SK-N-SH treated with all-trans-retinoic acid at 6 μM for 48 hours (cell line): ENCODE results near the gene S100A2.

Experiments used
- ATAC-seq: fragments of 200-7000 bp; cut with Tn5 transposase; 3 replicates; pipeline ENCODE4 v1.9.1; 2020; ENCODE audit warnings: mild to moderate bottlenecking, moderate library complexity
- ARNTL ChIP-seq: fragments of 450-650 bp; formaldehyde crosslinking; IDR thresholded peaks from 2 replicates; pipeline ENCODE4 v1.5.0; 2020; ENCODE audit warnings: low read depth, mild to moderate bottlenecking, moderate library complexity, borderline replicate concordance
- BACH2 ChIP-seq: fragments of 250-450 bp; sonication (Bioruptor Pico); IDR thresholded peaks from 2 replicates; pipeline ENCODE4 v1.9.0; 2021; ENCODE audit warnings: mild to moderate bottlenecking, borderline replicate concordance
- CREB5 ChIP-seq: fragments of 250-450 bp; sonication (Bioruptor Pico); IDR thresholded peaks from 2 replicates; pipeline ENCODE4 v1.5.1; 2020; ENCODE audit warnings: low read depth, mild to moderate bottlenecking, moderate library complexity
- CSDC2 ChIP-seq: fragments of 250-450 bp; sonication (Bioruptor Pico); IDR thresholded peaks from 2 replicates; pipeline ENCODE4 v1.5.0; 2020; ENCODE audit warnings: mild to moderate bottlenecking, moderate library complexity
- ESRRG ChIP-seq: fragments of 250-450 bp; sonication (Bioruptor Pico); IDR thresholded peaks from 2 replicates; pipeline ENCODE4 v1.6.1; 2021; ENCODE audit warnings: mild to moderate bottlenecking
- GLIS3 ChIP-seq: fragments of 250-450 bp; sonication (Bioruptor Pico); IDR thresholded peaks from 2 replicates; pipeline ENCODE4 v1.5.0; 2020; ENCODE audit warnings: mild to moderate bottlenecking, moderate library complexity
- ISL1 ChIP-seq: fragments of 250-450 bp; sonication (Bioruptor Pico); IDR thresholded peaks from 2 replicates; pipeline ENCODE4 v2.1.2; 2022; ENCODE audit warnings: mild to moderate bottlenecking, moderate library complexity
- OSR1 ChIP-seq: fragments of 250-450 bp; sonication (Bioruptor Pico); IDR thresholded peaks from 2 replicates; pipeline ENCODE4 v1.8.0; 2022; ENCODE audit warnings: moderate library complexity, mild to moderate bottlenecking, inconsistent platforms
- POU6F1 ChIP-seq: fragments of 250-450 bp; sonication (Bioruptor Pico); IDR thresholded peaks from 2 replicates; pipeline ENCODE4 v1.8.0; 2021; ENCODE audit warnings: low read depth, mild to moderate bottlenecking, moderate library complexity, borderline replicate concordance
- PPARA ChIP-seq: fragments of 250-450 bp; sonication (Bioruptor Pico); IDR thresholded peaks from 2 replicates; pipeline ENCODE4 v1.5.0; 2020; ENCODE audit warnings: mild to moderate bottlenecking, borderline replicate concordance
- RARB ChIP-seq: fragments of 250-450 bp; sonication (Bioruptor Pico); IDR thresholded peaks from 2 replicates; pipeline ENCODE4 v1.8.0; 2021; ENCODE audit warnings: mild to moderate bottlenecking, moderate library complexity
- SNAI2 ChIP-seq: fragments of 250-450 bp; sonication (Bioruptor Pico); IDR thresholded peaks from 2 replicates; pipeline ENCODE4 v1.5.0; 2020; ENCODE audit warnings: mild to moderate bottlenecking, moderate library complexity
- TCF4 ChIP-seq: fragments of 250-450 bp; sonication (Bioruptor Pico); IDR thresholded peaks from 2 replicates; pipeline ENCODE4 v1.8.0; 2021; ENCODE audit warnings: mild to moderate bottlenecking, moderate library complexity, borderline replicate concordance
- TOX ChIP-seq: fragments of 250-450 bp; sonication (Bioruptor Pico); IDR thresholded peaks from 2 replicates; pipeline ENCODE4 v1.8.0; 2021; ENCODE audit warnings: mild to moderate bottlenecking, moderate library complexity, borderline replicate concordance
- TSHZ2 ChIP-seq: fragments of 250-450 bp; sonication (Bioruptor Pico); IDR thresholded peaks from 2 replicates; pipeline ENCODE4 v1.5.0; 2020; ENCODE audit warnings: mild to moderate bottlenecking, moderate library complexity
- ZC3H10 ChIP-seq: fragments of 250-450 bp; sonication (Bioruptor Pico); IDR thresholded peaks from 2 replicates; pipeline ENCODE4 v1.5.1; 2021; ENCODE audit warnings: mild to moderate bottlenecking, moderate library complexity
- ZFP30 ChIP-seq: fragments of 450-650 bp; formaldehyde crosslinking; IDR thresholded peaks from 2 replicates; pipeline ENCODE4 v1.5.0; 2022; ENCODE audit warnings: mild to moderate bottlenecking, moderate library complexity
- ZNF565 ChIP-seq: fragments of 450-650 bp; formaldehyde crosslinking; conservative IDR thresholded peaks from 2 replicates; pipeline ENCODE4 v1.5.0; 2020; ENCODE audit warnings: low read depth, mild to moderate bottlenecking, moderate library complexity
- ZNF70 ChIP-seq: fragments of 450-650 bp; formaldehyde crosslinking; IDR thresholded peaks from 2 replicates; pipeline ENCODE4 v1.5.0; 2020; ENCODE audit warnings: mild to moderate bottlenecking, moderate library complexity
- ZNF8 ChIP-seq: fragments of 450-650 bp; formaldehyde crosslinking; IDR thresholded peaks from 2 replicates; pipeline ENCODE4 v1.5.0; 2020; ENCODE audit warnings: mild to moderate bottlenecking, moderate library complexity
- TF ChIP-seq, protein P1 (sequence below): fragments of 250-450 bp; sonication (Bioruptor Pico); IDR thresholded peaks from 2 replicates; pipeline ENCODE4 v1.5.1; 2021; ENCODE audit warnings: mild to moderate bottlenecking, moderate library complexity

Gene S100A2

GRCh38 chr1:153566414-153567371, 1.0 kb upstream of the S100A2 start (continued):
- no peak for TF ChIP-seq ARNTL (CRISPR knock-in tag)
- peak; percentile 42; the same call in 1 of the 2 replicates for TF ChIP-seq ZC3H10 (CRISPR knock-in tag)
- TF ChIP-seq, protein P1, sequence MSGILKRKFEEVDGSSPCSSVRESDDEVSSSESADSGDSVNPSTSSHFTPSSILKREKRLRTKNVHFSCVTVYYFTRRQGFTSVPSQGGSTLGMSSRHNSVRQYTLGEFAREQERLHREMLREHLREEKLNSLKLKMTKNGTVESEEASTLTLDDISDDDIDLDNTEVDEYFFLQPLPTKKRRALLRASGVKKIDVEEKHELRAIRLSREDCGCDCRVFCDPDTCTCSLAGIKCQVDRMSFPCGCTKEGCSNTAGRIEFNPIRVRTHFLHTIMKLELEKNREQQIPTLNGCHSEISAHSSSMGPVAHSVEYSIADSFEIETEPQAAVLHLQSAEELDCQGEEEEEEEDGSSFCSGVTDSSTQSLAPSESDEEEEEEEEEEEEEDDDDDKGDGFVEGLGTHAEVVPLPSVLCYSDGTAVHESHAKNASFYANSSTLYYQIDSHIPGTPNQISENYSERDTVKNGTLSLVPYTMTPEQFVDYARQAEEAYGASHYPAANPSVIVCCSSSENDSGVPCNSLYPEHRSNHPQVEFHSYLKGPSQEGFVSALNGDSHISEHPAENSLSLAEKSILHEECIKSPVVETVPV (CRISPR knock-in tag) = no peak
- no peak for TF ChIP-seq RARB (CRISPR knock-in tag)
- TF ChIP-seq POU6F1 (CRISPR knock-in tag) = no peak
- no peak for TF ChIP-seq OSR1 (CRISPR knock-in tag)
- TF ChIP-seq ESRRG (CRISPR knock-in tag) = no peak
- peak; percentile 69; the same call in 1 of the 2 replicates for TF ChIP-seq CSDC2 (CRISPR knock-in tag)
- no peak for TF ChIP-seq ZNF8

DNA sequence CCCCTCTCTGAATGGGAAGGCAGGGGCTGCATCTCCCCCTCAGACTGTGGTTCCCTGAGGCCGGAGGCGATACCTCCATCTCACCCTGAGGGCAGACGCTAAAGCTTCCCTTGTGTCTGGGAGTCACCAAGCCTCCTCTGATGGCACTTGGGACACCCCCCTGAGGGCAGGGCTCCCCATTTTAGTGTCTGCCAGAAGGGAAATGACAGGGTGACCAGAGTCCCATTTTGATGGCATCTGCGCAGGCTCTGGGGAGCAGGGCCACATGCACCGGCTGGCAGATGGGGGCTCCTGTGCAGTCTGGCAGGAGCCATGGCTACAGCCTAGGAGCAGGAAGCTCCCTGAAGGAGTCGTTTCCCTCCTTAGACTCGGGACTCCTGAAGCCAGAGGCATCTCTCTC, 1.7 kb downstream of the S100A2 start:
- TF ChIP-seq TOX = no peak
- no peak for TF ChIP-seq ARNTL (CRISPR knock-in tag)
- TF ChIP-seq GLIS3 (CRISPR knock-in tag) = no peak
- no peak for TF ChIP-seq CREB5 (CRISPR knock-in tag)
- TF ChIP-seq ZNF70 (CRISPR knock-in tag) = no peak
- TF ChIP-seq, protein P1 (CRISPR knock-in tag) = no peak
- no peak for TF ChIP-seq SNAI2 (CRISPR knock-in tag)
- TF ChIP-seq ZFP30 (CRISPR knock-in tag) = no peak
- no peak for TF ChIP-seq TCF4
- no peak for TF ChIP-seq ISL1 (CRISPR knock-in tag)
- no peak for TF ChIP-seq BACH2 (CRISPR knock-in tag)
- no peak for TF ChIP-seq POU6F1 (CRISPR knock-in tag)
- no peak for TF ChIP-seq PPARA (CRISPR knock-in tag)
- TF ChIP-seq ZNF565 (CRISPR knock-in tag) = no peak
- TF ChIP-seq OSR1 (CRISPR knock-in tag) = no peak
- ATAC-seq = no peak

- ATAC-seq = no peak
- no peak for TF ChIP-seq GLIS3 (CRISPR knock-in tag)
- no peak for TF ChIP-seq TSHZ2 (CRISPR knock-in tag)
- no peak for TF ChIP-seq ZFP30 (CRISPR knock-in tag)
- no peak for TF ChIP-seq ESRRG (CRISPR knock-in tag)
- TF ChIP-seq ISL1 (CRISPR knock-in tag) = no peak
- no peak for TF ChIP-seq ZNF8
- TF ChIP-seq SNAI2 (CRISPR knock-in tag) = no peak
- TF ChIP-seq POU6F1 (CRISPR knock-in tag) = no peak
- TF ChIP-seq BACH2 (CRISPR knock-in tag) = no peak
- TF ChIP-seq CSDC2 (CRISPR knock-in tag) = no peak
- TF ChIP-seq, protein P1 (CRISPR knock-in tag) = no peak
- no peak for TF ChIP-seq ZNF565 (CRISPR knock-in tag)
Measured at GRCh38 chr1:153563483-153563901, 2.2 kb downstream of the S100A2 start.
